Right lobe of liver (tissue), 4 donors: Measurements from ENCODE around the gene ITPR3.
A peak's percentile ranks its signal among the peaks of the same experiment; 100 is the strongest.

ENCODE experiments used
- CTCF ChIP-seq, 4 donors: fragments of 200-600 bp in 3 of 4; fragments of 450-650 bp in 1 of 4; IDR thresholded peaks; one replicate each; pipeline versions ENCODE4 v1.5.1 to v1.8.0; 2016 to 2022; ENCODE audit warnings: antibody characterized with exemption in 4 of 4, mild to moderate bottlenecking in 2 of 4
- POLR2A ChIP-seq: fragments of 450-650 bp; IDR thresholded peaks from one replicate; pipeline ENCODE4 v1.6.1; 2017; ENCODE audit warnings: antibody characterized with exemption, mild to moderate bottlenecking
- donor health status: DM: no; HTN: no; CAD: no.
- donor health status: DM: no; HTN: no; CAD: no.
- donor health status: DM: no; HTN: yes; CAD: no.

GRCh38 chr6:33583591-33584155 lies 37.4 kb upstream of the ITPR3 start:
- TF ChIP-seq CTCF (IDR thresholded peaks at IDR 0.05): peak in 1 of 4 donors; percentile 6
- no peak for TF ChIP-seq POLR2A
